ENCODE results near the gene SNCAIP.

The SNCAIP gene

GRCh38 chr5:122362361-122362760 lies 50.3 kb downstream of the SNCAIP start:
- TF ChIP-seq CTCF (IDR thresholded peaks at IDR 0.05; ENCODE audit: control extremely low read depth, extremely low read depth, low read depth, missing control alignments), result no peak
- CTCF ChIA-PET, result no interaction called here
- POLR2A ChIA-PET, result no interaction called here

GRCh38 chr5:122363623-122364022 lies 51.6 kb downstream of the SNCAIP start:
- ChIA-PET CTCF (no interaction called here), POLR2A (no interaction called here)
- no peak for TF ChIP-seq CTCF (IDR thresholded peaks at IDR 0.05; ENCODE audit: control extremely low read depth, extremely low read depth, low read depth, missing control alignments)
- DNase-seq (ENCODE audit: extremely low spot score), result no peak

More at GRCh38 chr5:122362361-122362760, 50.3 kb downstream of the SNCAIP start:
- no peak for DNase-seq (ENCODE audit: extremely low spot score)

- CTCF ChIA-PET, result interaction anchor here (0.9 to 1.4 kb wide), 3 partner anchors 10 to 31 kb away, joined by 3 read pairs; no protein-coding TSS in a partner anchor
- POLR2A ChIA-PET, result no interaction called here
- no peak for DNase-seq (ENCODE audit: extremely low spot score)
- TF ChIP-seq CTCF (IDR thresholded peaks at IDR 0.05; ENCODE audit: control extremely low read depth, extremely low read depth, low read depth, missing control alignments), result no peak
These were observed 54.5 kb downstream of the SNCAIP start for GRCh38 chr5:122366501-122366900.

GRCh38 chr5:122367456-122367855 lies 55.4 kb downstream of the SNCAIP start:
- CTCF ChIA-PET, result interaction anchor here (1.1 to 1.3 kb wide), 2 partner anchors 11 to 23 kb away, joined by 3 to 5 read pairs; no protein-coding TSS in a partner anchor
- no peak for TF ChIP-seq CTCF (IDR thresholded peaks at IDR 0.05; ENCODE audit: control extremely low read depth, extremely low read depth, low read depth, missing control alignments)
- DNase-seq (ENCODE audit: extremely low spot score), result no peak
- POLR2A ChIA-PET, result no interaction called here

GRCh38 chr5:122368510-122369251 lies 56.6 kb downstream of the SNCAIP start:
- no peak for TF ChIP-seq CTCF (IDR thresholded peaks at IDR 0.05; ENCODE audit: control extremely low read depth, extremely low read depth, low read depth, missing control alignments)
- POLR2A ChIA-PET, result no interaction called here
- CTCF ChIA-PET, result interaction anchor here (1.1 to 1.7 kb wide), 6 partner anchors 9 to 91 kb away, joined by 3 to 7 read pairs (median 4); no protein-coding TSS in a partner anchor
- no peak for DNase-seq (ENCODE audit: extremely low spot score)

- ChIA-PET POLR2A (no interaction called here), CTCF (interaction anchor here (1.2 to 1.7 kb wide), 4 partner anchors 10 to 90 kb away, joined by 3 to 7 read pairs (median 4); no protein-coding TSS in a partner anchor)
- TF ChIP-seq CTCF (IDR thresholded peaks at IDR 0.05; ENCODE audit: control extremely low read depth, extremely low read depth, low read depth, missing control alignments), result no peak
- DNase-seq (ENCODE audit: extremely low spot score), result no peak
These were observed 57.3 kb downstream of the SNCAIP start for GRCh38 chr5:122369253-122369815.

Data from GM10248 (cell line).